Gastroesophageal sphincter (tissue), 4 donors: ENCODE results near the gene ZGRF1. TPM values are rescaled to one million over a fixed set of nuclear protein-coding genes. Genes with fewer than 3 reads are reported as not detected.

Experiments used
- ATAC-seq: fragments of 150-250 bp; one replicate; pipeline ENCODE4 v1.9.1; 2016; ENCODE audit warnings: mild to moderate bottlenecking, moderate library complexity
- H3K27ac ChIP-seq, 4 donors: fragments of 200-600 bp; sonication (generic) in 3 of 4; 1 replicate in 3 of 4; 2 replicates in 1 of 4; pipeline ENCODE4 v1.5.1; 2016 to 2019
- H3K27me3 ChIP-seq: fragments of 200-600 bp; sonication (generic); one replicate; pipeline ENCODE4 v1.5.1; 2019
- H3K36me3 ChIP-seq, 2 donors: fragments of 200-600 bp; sonication (generic); one replicate each; pipeline ENCODE4 v1.5.1; 2019; ENCODE audit warnings: control low read depth in 1 of 2
- H3K4me1 ChIP-seq, 3 donors: fragments of 200-600 bp; sonication (generic); 1 replicate in 2 of 3; 2 replicates in 1 of 3; pipeline ENCODE4 v1.5.1; 2016 to 2019; ENCODE audit warnings: control low read depth in 2 of 3
- H3K4me3 ChIP-seq, 2 donors: fragments of 200-600 bp; sonication (generic); one replicate each; pipeline ENCODE4 v1.5.1; 2019; ENCODE audit warnings: mild to moderate bottlenecking in 1 of 2, moderate library complexity in 1 of 2
- H3K9me3 ChIP-seq, 3 donors: fragments of 200-600 bp; sonication (generic); one replicate each; pipeline ENCODE4 v1.5.1; 2017 to 2019; ENCODE audit warnings: control low read depth in 2 of 3
- CTCF ChIP-seq, 4 experiments: fragments of 200-600 bp in 2 of 4; fragments of 450-650 bp in 2 of 4; sonication (generic) in 1 of 4; IDR thresholded peaks; one replicate each; pipeline ENCODE4 v1.5.1; 2017 to 2019; ENCODE audit warnings: antibody characterized with exemption in 4 of 4, mild to moderate bottlenecking in 2 of 4, moderate library complexity in 2 of 4
- EP300 ChIP-seq: sonication (generic); formaldehyde crosslinking; IDR thresholded peaks from one replicate; pipeline ENCODE4 v1.6.1; 2017; ENCODE audit warnings: antibody characterized with exemption, mild to moderate bottlenecking
- POLR2A ChIP-seq, 2 donors: fragments of 450-650 bp; IDR thresholded peaks; one replicate each; pipeline ENCODE4 v1.6.1; 2017; ENCODE audit warnings: antibody characterized with exemption in 2 of 2, mild to moderate bottlenecking in 2 of 2, moderate library complexity in 1 of 2
- POLR2AphosphoS5 ChIP-seq: sonication (generic); formaldehyde crosslinking; IDR thresholded peaks from one replicate; pipeline ENCODE4 v1.6.1; 2017; ENCODE audit warnings: antibody characterized with exemption
- WGBS, 2 donors: methylation state at CpG; one replicate each; pipeline ENCODE4 v1.1.5; 2018; ENCODE audit warnings: low coverage in 1 of 2; 5-methylcytosine and 5-hydroxymethylcytosine counted together
- total RNA-seq, 4 donors: library from RNA; depleted of rRNA; stranded (reverse); fragments of >200 nt; gene quantifications; one replicate each; pipeline ENCODE4 v1.1.0, GENCODE V29; 2016

Gene ZGRF1
- total RNA-seq, 4 donors from 2014 or later = 2.8 to 4.7 (median 3.9) TPM

GRCh38 chr4:112552668-112553067 lies 84.0 kb downstream of the ZGRF1 start:
- 40 to 48% methylated on average over 1 to 2 of the region's 2 CpGs for WGBS, 2 donors

GRCh38 chr4:112550728-112551127 lies 86.0 kb downstream of the ZGRF1 start:
- H3K27me3 ChIP-seq = no peaks in the 10 kb centered on the region
- no peak overlapping the region for H3K4me3 ChIP-seq
- no peak overlapping the region for H3K27ac ChIP-seq
- H3K4me1 ChIP-seq = no peaks in the 10 kb centered on the region
- no peaks in the 10 kb centered on the region for H3K9me3 ChIP-seq
- 90 to 92% methylated on average over 2 of the region's 2 CpGs for WGBS, 2 donors
- TF ChIP-seq CTCF (IDR thresholded peaks at IDR 0.05) (no peak), EP300 (no peak), POLR2AphosphoS5 (no peak), POLR2A (IDR thresholded peaks at IDR 0.05) (no peak)
- H3K36me3 ChIP-seq = peaks cover 0 to 6% of the 10 kb centered on the region in 2 donors
- ATAC-seq = no peak

More at GRCh38 chr4:112552668-112553067, 84.0 kb downstream of the ZGRF1 start:
- no peak overlapping the region for H3K4me3 ChIP-seq
- no peak overlapping the region for H3K27ac ChIP-seq
- H3K27me3 ChIP-seq = no peaks in the 10 kb centered on the region
- H3K4me1 ChIP-seq = no peaks in the 10 kb centered on the region
- TF ChIP-seq EP300 (no peak), CTCF (IDR thresholded peaks at IDR 0.05) (no peak), POLR2AphosphoS5 (no peak), POLR2A (IDR thresholded peaks at IDR 0.05) (no peak)
- no peak for ATAC-seq
- H3K9me3 ChIP-seq = no peaks in the 10 kb centered on the region
- H3K36me3 ChIP-seq = no peaks in the 10 kb centered on the region

GRCh38 chr4:112546476-112546875 lies 90.2 kb downstream of the ZGRF1 start:
- Histone ChIP-seq H3K9me3 (no peaks in the 10 kb centered on the region), H3K27me3 (no peaks in the 10 kb centered on the region), H3K4me3 (no peak overlapping the region), H3K36me3 (peaks cover 0 to 6% of the 10 kb centered on the region in 2 donors), H3K4me1 (no peaks in the 10 kb centered on the region), H3K27ac (no peak overlapping the region)
- no peak for ATAC-seq
- TF ChIP-seq POLR2AphosphoS5 = no peak
- TF ChIP-seq POLR2A (IDR thresholded peaks at IDR 0.05) = no peak
- no peak for TF ChIP-seq EP300
- no peak for TF ChIP-seq CTCF (IDR thresholded peaks at IDR 0.05)
- 79 to 89% methylated on average over 2 of the region's 2 CpGs for WGBS, 2 donors

GRCh38 chr4:112545346-112545745 lies 91.4 kb downstream of the ZGRF1 start:
- Histone ChIP-seq H3K4me1 (no peaks in the 10 kb centered on the region), H3K4me3 (no peak overlapping the region), H3K36me3 (peaks cover 0 to 6% of the 10 kb centered on the region in 2 donors), H3K9me3 (no peaks in the 10 kb centered on the region), H3K27me3 (no peaks in the 10 kb centered on the region), H3K27ac (no peak overlapping the region)
- ATAC-seq = no peak
- WGBS, 2 donors = 74 to 88% methylated on average over 3 of the region's 3 CpGs
- TF ChIP-seq CTCF (IDR thresholded peaks at IDR 0.05) = no peak
- TF ChIP-seq POLR2AphosphoS5 = no peak
- no peak for TF ChIP-seq POLR2A (IDR thresholded peaks at IDR 0.05)
- no peak for TF ChIP-seq EP300

- Histone ChIP-seq H3K36me3 (no peaks in the 10 kb centered on the region), H3K4me3 (no peak overlapping the region), H3K27me3 (no peaks in the 10 kb centered on the region), H3K4me1 (no peaks in the 10 kb centered on the region), H3K9me3 (no peaks in the 10 kb centered on the region), H3K27ac (no peak overlapping the region)
- TF ChIP-seq EP300 = no peak
- no peak for TF ChIP-seq POLR2A (IDR thresholded peaks at IDR 0.05)
- TF ChIP-seq POLR2AphosphoS5 = no peak
- TF ChIP-seq CTCF (IDR thresholded peaks at IDR 0.05) = no peak
- no peak for ATAC-seq
- 80 to 92% methylated on average over 1 of the region's 1 CpG for WGBS, 2 donors
Observed at GRCh38 chr4:112540695-112541094, 96.0 kb downstream of the ZGRF1 start.
